Astrocyte (in vitro differentiated cells and primary cell): ENCODE data around the gene NLGN2.

Experiments
- CTCF ChIP-seq: IDR thresholded peaks from 2 replicates; pipeline ENCODE4 v1.5.1; 2011; ENCODE audit warnings: low read depth, mild to moderate bottlenecking, inconsistent platforms, low read length, moderate library complexity; ENCODE audit not compliant: insufficient read depth
- EZH2 ChIP-seq: IDR thresholded peaks from 2 replicates; pipeline ENCODE4 v1.6.1; 2012; ENCODE audit warnings: mild to moderate bottlenecking, low read length, inconsistent platforms; ENCODE audit not compliant: insufficient read depth

GRCh38 chr17:7403727-7403976 lies 4.0 kb upstream of the NLGN2 start:
- TF ChIP-seq CTCF (no peak), EZH2 (no peak)
